ENCODE results near the gene CABCOCO1.

- TF ChIP-seq CTCF (IDR thresholded peaks at IDR 0.05) (no peak), POLR2A (IDR thresholded peaks at IDR 0.05) (no peak)
Observed at GRCh38 chr10:61616611-61617010, 46.1 kb upstream of the CABCOCO1 start.

Measured in body of pancreas (tissue), 4 donors.